GM10248 (cell line): Measurements from ENCODE around the gene GRM1.

ENCODE experiments used
- CTCF ChIA-PET: fragments of 300-600 bp; sonication (Branson Sonifier 250); formaldehyde crosslinking; extraction: SDS; loops from one replicate; lab custom pipeline; 2021; ENCODE audit warnings: antibody characterized with exemption; lab: Yijun Ruan, JAX
- POLR2A ChIA-PET: fragments of 350-650 bp; sonication (Branson Sonifier 250); formaldehyde crosslinking; extraction: SDS; loops from one replicate; lab custom pipeline; 2020; ENCODE audit warnings: antibody characterized with exemption; lab: Yijun Ruan, JAX
- DNase-seq: peaks from one replicate; pipeline ENCODE4 v3.0.0; 2012; ENCODE audit errors: extremely low spot score
- CTCF ChIP-seq: IDR thresholded peaks from 2 replicates; pipeline ENCODE4 v1.5.1; 2012; ENCODE audit warnings: mild to moderate bottlenecking, low read depth; ENCODE audit errors: extremely low read depth, missing control alignments, control extremely low read depth

The GRM1 gene

GRCh38 chr6:146028851-146029572 lies at the start of gene GRM1:
Gene GRM1, plus strand, starts transcription at chr6:146029062. Its CDS starts 456 bp downstream, at chr6:146029518.
- CTCF ChIA-PET: no interaction called here

DNA sequence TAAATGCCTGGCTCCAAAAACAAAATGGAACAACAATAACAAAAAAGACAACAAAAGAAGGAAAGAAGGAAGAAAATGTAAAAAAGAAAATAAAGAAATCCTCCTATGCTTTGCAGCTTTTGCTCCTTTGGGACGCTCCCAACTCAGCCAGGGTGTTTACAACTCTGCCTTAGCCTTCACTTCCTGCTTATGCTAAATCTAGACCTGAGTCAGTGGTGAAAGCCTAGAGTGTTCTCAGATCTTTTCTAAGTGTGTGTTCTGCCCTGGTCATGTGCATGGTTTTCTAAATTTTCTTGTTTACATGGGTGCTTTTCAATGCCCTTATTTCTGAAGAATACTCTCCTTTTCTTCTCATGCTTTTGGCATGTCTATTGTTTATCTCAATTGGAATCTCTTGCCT lies 19.5 kb upstream of the GRM1 start:
- no peak for DNase-seq
- ChIA-PET POLR2A (no interaction called here), CTCF (no interaction called here)
- no peak for TF ChIP-seq CTCF

More at GRCh38 chr6:146028851-146029572, at the start of gene GRM1:
- DNase-seq: no peak
- TF ChIP-seq CTCF: no peak
- POLR2A ChIA-PET: no interaction called here

GRCh38 chr6:146014233-146014632 lies 14.6 kb upstream of the GRM1 start:
- DNase-seq: no peak
- ChIA-PET CTCF (no interaction called here), POLR2A (no interaction called here)
- TF ChIP-seq CTCF: no peak

DNA sequence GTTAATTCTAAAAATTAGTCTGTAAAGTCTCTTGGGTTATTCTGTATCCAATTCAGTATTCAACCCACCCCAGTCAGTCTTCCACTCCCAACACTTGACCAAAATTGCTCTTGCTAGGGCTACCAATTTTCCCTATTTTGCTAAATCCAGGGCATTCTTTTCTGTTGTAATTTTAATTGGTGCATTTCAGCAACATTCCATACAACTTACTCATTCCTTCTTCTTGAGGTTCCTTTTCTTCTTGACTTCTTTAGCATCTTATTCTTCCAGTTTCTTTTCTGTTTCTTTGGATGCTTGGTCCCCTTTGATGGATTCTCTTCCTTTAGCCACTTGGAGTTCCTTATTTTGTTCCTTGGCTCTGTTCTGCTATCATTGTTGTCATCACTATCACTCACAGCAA lies 11.2 kb upstream of the GRM1 start:
- CTCF ChIA-PET: interaction anchor here (1.0 kb wide), 1 partner anchor 119 kb away, joined by 3 read pairs; no protein-coding TSS in a partner anchor
- TF ChIP-seq CTCF: no peak
- POLR2A ChIA-PET: no interaction called here
- DNase-seq: no peak

GRCh38 chr6:146026873-146027272 lies 2.0 kb upstream of the GRM1 start:
- DNase-seq: no peak
- ChIA-PET CTCF (no interaction called here), POLR2A (no interaction called here)
- TF ChIP-seq CTCF: no peak

DNA sequence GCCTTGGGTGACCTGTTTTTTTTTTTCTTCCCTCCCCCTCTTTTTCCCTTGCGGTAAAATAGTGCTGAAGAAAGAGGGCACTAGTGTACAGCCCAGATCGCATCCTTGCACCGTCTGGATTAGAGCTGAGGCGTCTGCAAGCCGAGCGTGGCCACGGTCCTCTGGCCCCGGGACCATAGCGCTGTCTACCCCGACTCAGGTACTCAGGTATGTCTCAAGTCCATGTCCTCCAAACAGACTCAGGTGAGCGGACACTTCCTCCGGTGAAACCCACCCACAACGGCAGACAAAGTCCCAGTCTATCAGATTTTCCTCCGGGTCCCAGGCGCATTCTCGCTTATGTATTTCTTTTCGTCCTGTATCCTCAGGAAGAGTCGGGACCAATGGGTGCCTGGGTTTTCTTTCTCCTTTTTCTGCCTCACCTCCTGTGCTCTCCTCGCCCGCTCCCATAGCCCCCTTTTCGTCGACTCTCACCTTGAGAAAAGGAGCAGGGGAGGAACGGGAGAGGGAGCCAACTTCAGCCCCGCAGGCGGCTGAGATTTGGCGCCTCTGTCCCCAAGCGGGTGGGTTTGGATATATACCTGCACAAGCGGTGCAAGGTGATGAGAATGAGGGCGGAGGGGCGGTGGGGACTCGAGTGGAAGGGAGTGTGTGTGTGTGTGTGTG lies 1.1 kb upstream of the GRM1 start:
- peak; percentile 4 for DNase-seq
- TF ChIP-seq CTCF: no peak
- ChIA-PET CTCF (no interaction called here), POLR2A (no interaction called here)
